SU-DHL-6 (cell line): ENCODE results near the gene PYROXD2.

Source experiments
- H2AFZ ChIP-seq: fragments of 200-600 bp; sonication (generic); 2 replicates; pipeline ENCODE4 v1.6.1; 2014; ENCODE audit warnings: low read depth, mild to moderate bottlenecking, moderate library complexity, mixed read lengths, antibody characterized with exemption, low read length; ENCODE audit not compliant: severe bottlenecking
- H3F3A ChIP-seq: fragments of 200-600 bp; shearing (Covaris generic); 2 replicates; pipeline ENCODE4 v1.6.0; 2016; ENCODE audit warnings: antibody characterized with exemption, mild to moderate bottlenecking; ENCODE audit not compliant: insufficient read depth
- H3K27ac ChIP-seq: fragments of 200-600 bp; sonication (generic); 2 replicates; pipeline ENCODE4 v1.5.1; 2016; ENCODE audit warnings: low read depth, mild to moderate bottlenecking, low read length, moderate library complexity, mixed read lengths
- H3K27me3 ChIP-seq: fragments of 200-600 bp; sonication (generic), shearing (Covaris generic); 2 replicates; pipeline ENCODE4 v1.6.0; 2014; ENCODE audit warnings: mild to moderate bottlenecking, low read length
- H3K36me3 ChIP-seq: fragments of 200-600 bp; sonication (generic); 2 replicates; pipeline ENCODE4 v1.6.1; 2014; ENCODE audit warnings: mild to moderate bottlenecking, low read length, mixed read lengths
- H3K4me2 ChIP-seq: fragments of 300-600, 200-600 bp; shearing (Covaris generic), sonication (generic); 2 replicates; pipeline ENCODE4 v1.6.0; 2014; ENCODE audit warnings: low read length, low read depth, mild to moderate bottlenecking; ENCODE audit not compliant: poor library complexity, severe bottlenecking
- H3K4me3 ChIP-seq: fragments of 200-600 bp; sonication (generic); 2 replicates; pipeline ENCODE4 v1.5.1; 2014; ENCODE audit warnings: antibody characterized with exemption, low read length, mild to moderate bottlenecking, mixed read lengths; ENCODE audit not compliant: insufficient read depth, poor library complexity, severe bottlenecking
- H3K79me2 ChIP-seq: fragments of 200-600 bp; sonication (generic); 2 replicates; pipeline ENCODE4 v1.6.1; 2014; ENCODE audit warnings: mild to moderate bottlenecking, low read length, moderate library complexity; ENCODE audit not compliant: insufficient read depth
- H3K9ac ChIP-seq: fragments of 200-600 bp; sonication (generic); 2 replicates; pipeline ENCODE4 v1.7.0; 2014; ENCODE audit warnings: mild to moderate bottlenecking, low read length
- H3K9me2 ChIP-seq: fragments of 200-600 bp; sonication (generic); replicated peaks from 2 replicates; pipeline ENCODE4 v1.6.1; 2014; ENCODE audit warnings: low read length; ENCODE audit not compliant: insufficient read depth
- H3K9me3 ChIP-seq: fragments of 200-600 bp; sonication (generic); 2 replicates; pipeline ENCODE4 v1.6.1; 2014; ENCODE audit warnings: low read length, mixed read lengths; ENCODE audit not compliant: insufficient read depth
- H4K20me1 ChIP-seq: fragments of 200-600 bp; sonication (generic); 2 replicates; pipeline ENCODE4 v1.6.1; 2014; ENCODE audit warnings: low read depth, mild to moderate bottlenecking, antibody characterized with exemption, low read length, moderate library complexity, mixed read lengths
- CTCF ChIP-seq: fragments of 200-600 bp; sonication (generic); IDR thresholded peaks from one replicate; pipeline ENCODE4 v1.5.1; 2017; ENCODE audit warnings: antibody characterized with exemption, mild to moderate bottlenecking, low read length, moderate library complexity; ENCODE audit not compliant: insufficient read depth, poor library complexity, severe bottlenecking
- EZH2phosphoT487 ChIP-seq: fragments of 200-600 bp; sonication (generic), shearing (Covaris generic); conservative IDR thresholded peaks from 2 replicates; pipeline ENCODE4 v1.6.1; 2018; ENCODE audit warnings: mild to moderate bottlenecking, antibody characterized with exemption, low read length, moderate library complexity, mixed read lengths

Gene PYROXD2

GRCh38 chr10:98429320-98430072, 14.5 kb upstream of the PYROXD2 start:
- H3K79me2 ChIP-seq: no peaks in the 10 kb centered on the region
- H3K9me2 ChIP-seq: no peaks in the 10 kb centered on the region
- TF ChIP-seq CTCF: no peak
- TF ChIP-seq EZH2phosphoT487: no peak
- no peaks in the 10 kb centered on the region for H3K27me3 ChIP-seq
- no peak overlapping the region for H3K4me3 ChIP-seq
- no peak overlapping the region for H3K4me2 ChIP-seq
- no peaks in the 10 kb centered on the region for H3K9me3 ChIP-seq
- H3K36me3 ChIP-seq: peaks cover 25% of the 10 kb centered on the region
- H3K27ac ChIP-seq: no peak overlapping the region
- no peaks in the 10 kb centered on the region for H4K20me1 ChIP-seq
- H3K9ac ChIP-seq: no peak overlapping the region
- H2AFZ ChIP-seq: no peak overlapping the region
- H3F3A ChIP-seq: 0 out of 2 replicates have a peak, but pooled peaks cover 5% of the 10 kb centered on the region

- Histone ChIP-seq H4K20me1 (no peaks in the 10 kb centered on the region), H3K9me3 (no peaks in the 10 kb centered on the region), H3K4me3 (no peak overlapping the region), H2AFZ (no peak overlapping the region), H3K36me3 (peaks cover 3% of the 10 kb centered on the region), H3K9ac (no peak overlapping the region), H3K27me3 (no peaks in the 10 kb centered on the region), H3K79me2 (no peaks in the 10 kb centered on the region), H3F3A (0 out of 2 replicates have a peak, but pooled peaks cover 5% of the 10 kb centered on the region), H3K4me2 (no peak overlapping the region), H3K9me2 (no peaks in the 10 kb centered on the region), H3K27ac (no peak overlapping the region)
- TF ChIP-seq EZH2phosphoT487 (no peak), CTCF (no peak)
Measured at GRCh38 chr10:98427011-98427515, 12.1 kb upstream of the PYROXD2 start.

- H3K36me3 ChIP-seq: no peaks in the 10 kb centered on the region
Measured at GRCh38 chr10:98425511-98426352, 10.8 kb upstream of the PYROXD2 start.

More at GRCh38 chr10:98425511-98426352, 10.8 kb upstream of the PYROXD2 start:
- Histone ChIP-seq H3K27ac (no peak overlapping the region), H3K9me2 (no peaks in the 10 kb centered on the region), H3K79me2 (no peaks in the 10 kb centered on the region), H2AFZ (no peak overlapping the region), H3K27me3 (no peaks in the 10 kb centered on the region), H3K4me2 (no peak overlapping the region), H3K9ac (no peak overlapping the region), H3K4me3 (no peak overlapping the region), H3K9me3 (no peaks in the 10 kb centered on the region), H3F3A (0 out of 2 replicates have a peak, but pooled peaks cover 5% of the 10 kb centered on the region), H4K20me1 (no peaks in the 10 kb centered on the region)
- TF ChIP-seq CTCF (peak; percentile 53), EZH2phosphoT487 (no peak)
